Astrocyte of the cerebellum (primary cell): ENCODE results near the gene ZWILCH.
"Not testable (repeated sequence)": the region's sequence is repeated elsewhere in the genome, so short reads cannot be mapped to it uniquely, and the experiment has no call there.

Source experiments
- DNase-seq: peaks from one replicate; pipeline ENCODE4 v3.0.0-alpha.2; 2011; ENCODE audit warnings: low read depth
- H3K4me3 ChIP-seq: 2 replicates; pipeline ENCODE4 v1.5.1; 2011; ENCODE audit warnings: mild to moderate bottlenecking, low read depth, low read length, moderate library complexity
- in situ Hi-C: cut with HindIII; loops from 2 replicates; pipeline ENCODE4 v1.10.0; 2017; ENCODE audit warnings: low sequenced_read_pairs
- TF ChIP-seq, protein P1 (sequence below): IDR thresholded peaks from 2 replicates; pipeline ENCODE4 v1.5.1; 2012; ENCODE audit warnings: low read length, low read depth, moderate library complexity, mild to moderate bottlenecking; ENCODE audit errors: missing control alignments

Gene ZWILCH

DNA sequence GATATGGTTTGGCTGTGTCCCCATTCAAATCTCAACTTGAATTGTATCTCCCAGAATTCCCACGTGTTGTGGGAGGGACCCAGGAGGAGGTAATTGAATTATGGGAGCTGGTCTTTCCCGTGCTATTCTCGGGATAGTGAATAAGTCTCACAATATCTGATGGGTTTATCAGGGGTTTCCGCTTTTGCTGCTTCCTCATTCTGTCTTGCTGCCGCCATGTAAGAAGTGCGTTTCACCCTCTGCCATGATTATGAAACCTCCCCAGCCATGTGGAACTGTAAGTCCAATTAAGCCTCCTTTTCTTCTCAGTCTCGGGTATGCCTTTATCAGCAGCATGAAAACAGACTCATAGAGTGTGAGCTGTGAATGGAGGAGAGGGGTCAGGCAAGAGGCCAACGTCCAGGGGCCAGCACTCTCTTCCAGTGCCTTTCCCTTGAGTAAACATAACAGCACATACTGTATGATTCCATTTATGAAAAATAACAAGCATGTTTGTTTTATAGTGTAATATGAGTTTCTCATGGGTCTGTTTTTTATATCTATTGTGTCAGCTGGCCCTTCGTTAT, 76.9 kb downstream of the ZWILCH start:
- no peak overlapping the region for H3K4me3 ChIP-seq
- TF ChIP-seq, protein P1, sequence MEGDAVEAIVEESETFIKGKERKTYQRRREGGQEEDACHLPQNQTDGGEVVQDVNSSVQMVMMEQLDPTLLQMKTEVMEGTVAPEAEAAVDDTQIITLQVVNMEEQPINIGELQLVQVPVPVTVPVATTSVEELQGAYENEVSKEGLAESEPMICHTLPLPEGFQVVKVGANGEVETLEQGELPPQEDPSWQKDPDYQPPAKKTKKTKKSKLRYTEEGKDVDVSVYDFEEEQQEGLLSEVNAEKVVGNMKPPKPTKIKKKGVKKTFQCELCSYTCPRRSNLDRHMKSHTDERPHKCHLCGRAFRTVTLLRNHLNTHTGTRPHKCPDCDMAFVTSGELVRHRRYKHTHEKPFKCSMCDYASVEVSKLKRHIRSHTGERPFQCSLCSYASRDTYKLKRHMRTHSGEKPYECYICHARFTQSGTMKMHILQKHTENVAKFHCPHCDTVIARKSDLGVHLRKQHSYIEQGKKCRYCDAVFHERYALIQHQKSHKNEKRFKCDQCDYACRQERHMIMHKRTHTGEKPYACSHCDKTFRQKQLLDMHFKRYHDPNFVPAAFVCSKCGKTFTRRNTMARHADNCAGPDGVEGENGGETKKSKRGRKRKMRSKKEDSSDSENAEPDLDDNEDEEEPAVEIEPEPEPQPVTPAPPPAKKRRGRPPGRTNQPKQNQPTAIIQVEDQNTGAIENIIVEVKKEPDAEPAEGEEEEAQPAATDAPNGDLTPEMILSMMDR: no peak
- no peak for DNase-seq
- in situ Hi-C loops: no loop called here

DNA sequence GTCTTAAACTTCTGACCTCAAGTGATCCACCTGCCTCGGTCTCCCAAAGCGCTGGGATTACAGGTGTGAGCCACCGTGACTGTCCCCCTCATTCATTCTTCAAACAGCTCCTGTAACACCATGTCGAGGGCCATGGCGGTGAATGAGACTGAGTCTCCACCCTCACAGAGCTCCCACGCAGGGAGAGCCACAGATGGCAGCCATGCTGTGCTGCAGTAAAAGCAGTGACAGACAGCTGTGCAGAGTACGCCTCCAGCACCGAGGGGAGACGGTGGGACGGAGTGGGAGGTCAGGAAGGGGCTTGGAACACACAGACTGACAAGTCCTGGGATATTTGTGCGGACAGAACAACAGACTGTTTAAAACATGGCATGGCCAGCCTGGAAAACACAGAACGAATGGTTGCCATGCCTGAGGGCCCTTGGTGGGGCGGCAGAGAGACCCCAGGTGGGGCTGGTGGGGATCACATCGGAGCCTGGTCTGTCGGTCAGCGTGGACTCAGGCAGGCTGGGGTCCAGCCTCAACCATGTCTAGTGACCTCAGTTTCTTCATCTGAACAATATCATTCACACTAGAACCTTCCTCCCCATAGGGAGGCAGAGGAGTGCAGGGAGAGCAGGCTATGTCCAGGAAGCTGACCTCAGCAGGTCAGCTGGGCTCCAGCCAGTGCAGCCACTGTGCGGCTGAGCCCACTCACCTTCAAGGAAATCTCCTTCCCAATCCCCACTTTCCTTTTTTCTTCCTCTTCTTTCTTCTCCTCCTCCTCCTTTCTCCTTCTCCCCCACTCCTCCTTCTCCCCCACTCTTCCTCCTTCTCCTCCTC, 81.2 kb downstream of the ZWILCH start:
- DNase-seq: no peak
- in situ Hi-C loops: no loop called here
- TF ChIP-seq, protein P1: no peak
- H3K4me3 ChIP-seq: no peak overlapping the region

DNA sequence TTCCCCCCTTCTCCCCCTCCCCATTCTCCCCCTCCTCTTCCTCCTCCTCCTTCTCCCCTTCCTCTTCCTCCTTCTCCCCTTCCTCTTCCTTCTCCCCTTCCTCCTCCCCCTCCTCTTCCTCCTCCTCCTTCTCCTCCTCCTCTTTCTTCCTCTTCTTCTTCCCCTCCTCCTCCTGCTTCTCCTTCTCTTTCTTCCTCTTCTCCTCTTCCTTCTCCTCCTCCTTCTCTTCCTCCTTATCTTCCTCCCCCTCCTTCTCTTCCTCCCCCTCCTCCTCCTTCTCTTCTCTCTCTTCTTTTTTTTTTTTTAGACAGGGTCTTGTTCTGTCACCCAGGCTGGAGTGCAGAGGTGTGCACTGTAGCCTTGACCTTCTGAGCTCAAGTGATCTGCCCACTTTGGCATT, 81.9 kb downstream of the ZWILCH start:
- in situ Hi-C loops: no loop called here
- H3K4me3 ChIP-seq: no peak overlapping the region
- TF ChIP-seq, protein P1: no peak
- DNase-seq: no peak

DNA sequence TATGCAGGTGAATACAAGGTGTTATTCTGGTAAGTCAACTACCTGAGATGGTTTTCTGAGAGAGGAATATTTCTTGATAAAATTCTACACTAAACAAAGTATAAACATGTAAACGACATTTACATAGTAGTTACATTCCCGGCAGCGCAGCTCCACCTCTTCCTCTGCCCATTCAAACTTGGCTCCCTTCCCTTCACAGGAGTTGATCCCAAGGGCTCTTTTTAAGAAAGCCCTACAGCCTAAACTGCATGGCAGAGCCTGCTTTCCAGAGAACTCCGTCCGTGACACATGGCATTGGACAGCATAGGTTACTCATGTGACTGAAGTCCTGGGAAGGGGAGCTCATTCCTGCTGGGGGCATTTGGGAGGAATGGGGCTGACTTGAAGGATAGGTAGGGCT, 82.6 kb downstream of the ZWILCH start:
- no peak overlapping the region for H3K4me3 ChIP-seq
- TF ChIP-seq, protein P1: no peak
- no peak for DNase-seq
- in situ Hi-C loops: no loop called here

DNA sequence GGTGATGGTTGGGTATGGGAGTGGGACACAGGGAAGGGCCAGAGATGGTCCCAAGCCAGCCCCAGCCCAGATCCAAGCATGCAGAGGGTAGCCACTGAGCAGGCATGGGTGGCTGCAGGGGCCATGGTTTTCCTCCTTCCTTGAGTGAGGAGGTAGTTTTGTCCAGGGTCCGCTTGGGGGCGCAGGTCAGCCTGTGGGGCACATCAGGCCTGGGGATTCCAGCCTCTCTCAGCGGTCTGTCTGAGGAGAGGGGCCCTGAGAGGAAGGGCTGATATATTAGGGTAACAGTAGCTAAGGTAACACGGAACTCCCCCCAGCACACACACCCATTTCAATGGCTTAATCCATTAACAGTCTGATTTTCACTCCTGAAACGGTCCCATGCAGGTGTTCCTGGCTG, 83.4 kb downstream of the ZWILCH start:
- H3K4me3 ChIP-seq: no peak overlapping the region
- DNase-seq: no peak
- in situ Hi-C loops: no loop called here
- TF ChIP-seq, protein P1: peak; percentile 10

- no peak for DNase-seq
- TF ChIP-seq, protein P1: no peak
- in situ Hi-C loops: no loop called here
- no peak overlapping the region for H3K4me3 ChIP-seq
These were observed 83.8 kb downstream of the ZWILCH start for GRCh38 chr15:66588971-66589370.

GRCh38 chr15:66589429-66589828, 84.3 kb downstream of the ZWILCH start:
- in situ Hi-C loops, H3K4me3 ChIP-seq, DNase-seq: not testable (repeated sequence)
